ENCODE data around the gene F2RL1.

- TF ChIP-seq SNAI2 (CRISPR knock-in tag; IDR thresholded peaks at IDR 0.05) (no peak), ARNTL (CRISPR knock-in tag; IDR thresholded peaks at IDR 0.05; ENCODE audit: borderline replicate concordance, low read depth) (no peak), RARB (CRISPR knock-in tag; IDR thresholded peaks at IDR 0.05) (no peak), OSR1 (CRISPR knock-in tag; IDR thresholded peaks at IDR 0.05) (no peak), BACH2 (CRISPR knock-in tag; IDR thresholded peaks at IDR 0.05; ENCODE audit: borderline replicate concordance) (no peak), CSDC2 (CRISPR knock-in tag; IDR thresholded peaks at IDR 0.05) (no peak), ZFP3 (CRISPR knock-in tag; IDR thresholded peaks at IDR 0.05) (no peak), ISL1 (CRISPR knock-in tag; IDR thresholded peaks at IDR 0.05) (no peak), ZNF8 (CRISPR knock-in tag; IDR thresholded peaks at IDR 0.05) (no peak), TOX (CRISPR knock-in tag; IDR thresholded peaks at IDR 0.05; ENCODE audit: borderline replicate concordance) (no peak)
- TF ChIP-seq, protein P1, sequence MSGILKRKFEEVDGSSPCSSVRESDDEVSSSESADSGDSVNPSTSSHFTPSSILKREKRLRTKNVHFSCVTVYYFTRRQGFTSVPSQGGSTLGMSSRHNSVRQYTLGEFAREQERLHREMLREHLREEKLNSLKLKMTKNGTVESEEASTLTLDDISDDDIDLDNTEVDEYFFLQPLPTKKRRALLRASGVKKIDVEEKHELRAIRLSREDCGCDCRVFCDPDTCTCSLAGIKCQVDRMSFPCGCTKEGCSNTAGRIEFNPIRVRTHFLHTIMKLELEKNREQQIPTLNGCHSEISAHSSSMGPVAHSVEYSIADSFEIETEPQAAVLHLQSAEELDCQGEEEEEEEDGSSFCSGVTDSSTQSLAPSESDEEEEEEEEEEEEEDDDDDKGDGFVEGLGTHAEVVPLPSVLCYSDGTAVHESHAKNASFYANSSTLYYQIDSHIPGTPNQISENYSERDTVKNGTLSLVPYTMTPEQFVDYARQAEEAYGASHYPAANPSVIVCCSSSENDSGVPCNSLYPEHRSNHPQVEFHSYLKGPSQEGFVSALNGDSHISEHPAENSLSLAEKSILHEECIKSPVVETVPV (CRISPR knock-in tag; IDR thresholded peaks at IDR 0.05), result no peak
- TF ChIP-seq, protein P2, sequence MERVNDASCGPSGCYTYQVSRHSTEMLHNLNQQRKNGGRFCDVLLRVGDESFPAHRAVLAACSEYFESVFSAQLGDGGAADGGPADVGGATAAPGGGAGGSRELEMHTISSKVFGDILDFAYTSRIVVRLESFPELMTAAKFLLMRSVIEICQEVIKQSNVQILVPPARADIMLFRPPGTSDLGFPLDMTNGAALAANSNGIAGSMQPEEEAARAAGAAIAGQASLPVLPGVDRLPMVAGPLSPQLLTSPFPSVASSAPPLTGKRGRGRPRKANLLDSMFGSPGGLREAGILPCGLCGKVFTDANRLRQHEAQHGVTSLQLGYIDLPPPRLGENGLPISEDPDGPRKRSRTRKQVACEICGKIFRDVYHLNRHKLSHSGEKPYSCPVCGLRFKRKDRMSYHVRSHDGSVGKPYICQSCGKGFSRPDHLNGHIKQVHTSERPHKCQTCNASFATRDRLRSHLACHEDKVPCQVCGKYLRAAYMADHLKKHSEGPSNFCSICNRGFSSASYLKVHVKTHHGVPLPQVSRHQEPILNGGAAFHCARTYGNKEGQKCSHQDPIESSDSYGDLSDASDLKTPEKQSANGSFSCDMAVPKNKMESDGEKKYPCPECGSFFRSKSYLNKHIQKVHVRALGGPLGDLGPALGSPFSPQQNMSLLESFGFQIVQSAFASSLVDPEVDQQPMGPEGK (CRISPR knock-in tag; IDR thresholded peaks at IDR 0.05; ENCODE audit: borderline replicate concordance), result no peak
These were observed 44.2 kb downstream of the F2RL1 start for GRCh38 chr5:76863001-76863400.
